ENCODE data around the gene RAB9A.

Gene RAB9A

GRCh38 chrX:13747836-13748235, 58.9 kb downstream of the RAB9A start:
- Histone ChIP-seq H4K20me1 (ENCODE audit: insufficient read depth, low read length) (no peaks in the 10 kb centered on the region), H3K27ac (ENCODE audit: low read depth, low read length, poor library complexity, severe bottlenecking) (no peak overlapping the region), H3K9me2 (ENCODE audit: low read depth, low read length) (no peaks in the 10 kb centered on the region), H2AFZ (ENCODE audit: low read length) (no peak overlapping the region), H3K27me3 (ENCODE audit: insufficient read depth, low read length) (no peaks in the 10 kb centered on the region), H3K4me1 (ENCODE audit: insufficient read depth, low read length, severe bottlenecking) (peaks cover 12% of the 10 kb centered on the region), H3K4me3 (ENCODE audit: low read depth, low read length, poor library complexity, severe bottlenecking) (no peak overlapping the region), H3K9me3 (ENCODE audit: low read length) (no peaks in the 10 kb centered on the region), H3K79me2 (ENCODE audit: insufficient read depth, low read length) (no peaks in the 10 kb centered on the region), H3F3A (ENCODE audit: insufficient read depth, low read length) (no peaks in the 10 kb centered on the region), H3K36me3 (ENCODE audit: insufficient read depth, low read length) (peaks cover 79% of the 10 kb centered on the region), H3K4me2 (ENCODE audit: low read length) (no peak overlapping the region), H3K9ac (ENCODE audit: low read length) (no peak overlapping the region)
- TF ChIP-seq CTCF (IDR thresholded peaks at IDR 0.05; ENCODE audit: low read length): peak; percentile 33; the same call in 1 of the 2 replicates
- TF ChIP-seq EZH2 (IDR thresholded peaks at IDR 0.05; ENCODE audit: borderline replicate concordance, low read length): no peak

GRCh38 chrX:13748486-13748885, 59.6 kb downstream of the RAB9A start:
- H3K9me2 ChIP-seq (ENCODE audit: low read depth, low read length): no peaks in the 10 kb centered on the region
- no peak overlapping the region for H2AFZ ChIP-seq (ENCODE audit: low read length)
- H3F3A ChIP-seq (ENCODE audit: insufficient read depth, low read length): no peaks in the 10 kb centered on the region
- no peak overlapping the region for H3K27ac ChIP-seq (ENCODE audit: low read depth, low read length, poor library complexity, severe bottlenecking)
- no peaks in the 10 kb centered on the region for H3K79me2 ChIP-seq (ENCODE audit: insufficient read depth, low read length)
- TF ChIP-seq CTCF (IDR thresholded peaks at IDR 0.05; ENCODE audit: low read length): no peak
- TF ChIP-seq EZH2 (IDR thresholded peaks at IDR 0.05; ENCODE audit: borderline replicate concordance, low read length): no peak
- H3K4me2 ChIP-seq (ENCODE audit: low read length): no peak overlapping the region
- peaks cover 13% of the 10 kb centered on the region for H3K4me1 ChIP-seq (ENCODE audit: insufficient read depth, low read length, severe bottlenecking)
- no peaks in the 10 kb centered on the region for H3K9me3 ChIP-seq (ENCODE audit: low read length)
- no peaks in the 10 kb centered on the region for H3K27me3 ChIP-seq (ENCODE audit: insufficient read depth, low read length)
- H3K36me3 ChIP-seq (ENCODE audit: insufficient read depth, low read length): peaks cover 78% of the 10 kb centered on the region
- H4K20me1 ChIP-seq (ENCODE audit: insufficient read depth, low read length): no peaks in the 10 kb centered on the region
- no peak overlapping the region for H3K4me3 ChIP-seq (ENCODE audit: low read depth, low read length, poor library complexity, severe bottlenecking)
- no peak overlapping the region for H3K9ac ChIP-seq (ENCODE audit: low read length)

GRCh38 chrX:13750204-13750603, 61.3 kb downstream of the RAB9A start:
- H3K27me3 ChIP-seq (ENCODE audit: insufficient read depth, low read length): no peaks in the 10 kb centered on the region
- no peaks in the 10 kb centered on the region for H4K20me1 ChIP-seq (ENCODE audit: insufficient read depth, low read length)
- no peak overlapping the region for H3K4me3 ChIP-seq (ENCODE audit: low read depth, low read length, poor library complexity, severe bottlenecking)
- no peak overlapping the region for H2AFZ ChIP-seq (ENCODE audit: low read length)
- H3K9me3 ChIP-seq (ENCODE audit: low read length): no peaks in the 10 kb centered on the region
- no peaks in the 10 kb centered on the region for H3K9me2 ChIP-seq (ENCODE audit: low read depth, low read length)
- TF ChIP-seq CTCF (IDR thresholded peaks at IDR 0.05; ENCODE audit: low read length): peak; percentile 35; the same call in 1 of the 2 replicates
- TF ChIP-seq EZH2 (IDR thresholded peaks at IDR 0.05; ENCODE audit: borderline replicate concordance, low read length): no peak
- H3K4me1 ChIP-seq (ENCODE audit: insufficient read depth, low read length, severe bottlenecking): peaks cover 17% of the 10 kb centered on the region
- H3K36me3 ChIP-seq (ENCODE audit: insufficient read depth, low read length): peaks cover 74% of the 10 kb centered on the region
- no peak overlapping the region for H3K27ac ChIP-seq (ENCODE audit: low read depth, low read length, poor library complexity, severe bottlenecking)
- H3K4me2 ChIP-seq (ENCODE audit: low read length): no peak overlapping the region
- H3K9ac ChIP-seq (ENCODE audit: low read length): no peak overlapping the region
- no peaks in the 10 kb centered on the region for H3F3A ChIP-seq (ENCODE audit: insufficient read depth, low read length)
- H3K79me2 ChIP-seq (ENCODE audit: insufficient read depth, low read length): no peaks in the 10 kb centered on the region

Data from OCI-LY1 (cell line).